ENCODE data around the gene TMEM233.
A peak's percentile ranks its signal among the peaks of the same experiment; 100 is the strongest.
"Not testable (repeated sequence)": the region's sequence is repeated elsewhere in the genome, so short reads cannot be mapped to it uniquely, and the experiment has no call there.

TMEM233 gene

DNA sequence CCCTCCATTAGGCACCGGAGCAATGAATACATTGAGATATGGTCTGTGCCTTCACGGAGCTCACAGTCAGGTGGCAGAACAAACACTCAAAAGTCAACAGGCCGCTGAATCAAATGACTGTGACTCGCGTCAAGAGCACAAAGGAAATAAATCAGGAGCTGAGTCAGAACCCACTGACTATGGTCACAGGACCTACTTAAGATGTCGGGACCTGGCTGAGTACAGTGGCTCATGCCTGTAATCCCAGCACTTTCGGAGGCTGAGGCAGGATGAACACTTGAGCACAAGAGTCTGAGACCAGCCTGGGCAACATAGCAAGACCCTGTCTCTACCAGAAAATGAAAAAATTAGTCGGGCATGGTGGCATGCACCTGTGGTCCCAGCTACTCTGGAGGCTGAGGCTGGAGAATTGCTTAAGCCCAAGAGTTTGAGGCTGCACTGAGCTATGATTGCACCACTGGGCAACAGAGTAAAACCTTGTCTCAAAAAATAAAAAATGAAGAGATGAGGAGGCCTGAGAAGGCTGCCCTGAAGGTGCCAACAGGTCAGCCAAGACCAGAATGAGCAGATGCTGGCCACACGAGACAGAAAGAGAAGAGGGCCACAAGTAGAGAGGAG lies 19.9 kb downstream of the TMEM233 start:
- DNase-seq: no peak

DNA sequence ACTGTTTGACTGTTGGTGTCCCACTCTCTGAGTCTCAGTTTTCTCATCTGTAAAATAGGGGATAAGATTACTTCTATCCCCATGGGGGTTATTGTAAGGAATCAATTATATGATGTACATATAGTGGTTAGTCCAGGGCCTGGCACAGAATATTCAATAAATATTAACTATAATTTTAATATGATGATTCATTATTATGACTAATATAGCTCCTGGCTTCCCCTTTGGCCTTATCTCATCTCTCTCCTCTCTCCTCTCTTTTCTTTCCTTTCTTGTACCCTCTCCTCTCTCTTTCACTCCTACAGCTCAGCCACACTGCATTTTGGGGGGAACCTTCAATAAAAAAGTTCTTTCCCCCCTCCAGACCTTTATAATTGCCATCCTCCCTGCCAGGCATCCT lies 21.1 kb downstream of the TMEM233 start:
- DNase-seq: no peak

DNA sequence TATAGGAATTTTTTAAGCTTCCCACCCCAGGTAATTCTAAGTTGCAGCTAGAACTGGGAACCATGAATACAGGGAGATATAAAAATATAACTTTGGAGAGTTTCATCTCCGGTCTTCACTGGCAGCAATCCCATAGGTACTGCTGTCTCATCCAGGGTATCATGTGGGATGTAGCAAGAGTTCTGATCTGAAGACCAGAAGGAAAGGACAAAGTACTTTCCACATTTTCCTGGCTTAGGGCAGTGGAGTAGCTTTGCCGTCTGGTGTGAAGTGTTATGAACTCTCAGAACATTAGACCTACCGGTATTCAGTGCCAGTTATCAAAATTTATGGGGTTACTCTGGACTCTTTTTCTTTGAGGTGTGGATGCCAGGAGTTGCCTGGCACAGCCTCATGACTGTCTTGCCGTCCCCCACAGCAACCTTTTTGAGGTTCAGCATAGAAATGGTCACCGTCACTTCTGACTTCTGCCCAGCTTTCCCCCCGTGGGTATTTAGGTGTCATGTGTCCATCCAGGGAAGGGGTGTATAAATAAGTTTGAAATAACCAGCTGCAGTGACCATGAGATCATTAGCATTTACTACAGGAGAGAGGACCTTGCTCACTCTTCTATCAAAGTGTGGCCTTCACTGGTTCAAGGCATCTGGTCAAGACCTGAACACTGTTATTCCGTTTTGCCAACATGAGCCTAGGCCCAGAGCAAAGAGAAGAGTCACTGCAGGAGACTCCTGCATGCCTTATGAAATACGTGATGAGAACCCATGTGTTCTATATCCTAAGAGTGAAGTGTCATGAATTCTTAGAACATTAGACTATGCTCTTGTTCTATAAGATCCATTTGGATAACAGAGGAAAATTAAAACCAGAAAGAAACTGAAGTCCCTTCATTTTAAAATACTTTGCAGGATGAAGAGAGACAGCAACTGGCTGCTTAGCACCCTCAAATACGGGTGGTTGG lies 22.2 kb downstream of the TMEM233 start:
- DNase-seq: no peak

DNA sequence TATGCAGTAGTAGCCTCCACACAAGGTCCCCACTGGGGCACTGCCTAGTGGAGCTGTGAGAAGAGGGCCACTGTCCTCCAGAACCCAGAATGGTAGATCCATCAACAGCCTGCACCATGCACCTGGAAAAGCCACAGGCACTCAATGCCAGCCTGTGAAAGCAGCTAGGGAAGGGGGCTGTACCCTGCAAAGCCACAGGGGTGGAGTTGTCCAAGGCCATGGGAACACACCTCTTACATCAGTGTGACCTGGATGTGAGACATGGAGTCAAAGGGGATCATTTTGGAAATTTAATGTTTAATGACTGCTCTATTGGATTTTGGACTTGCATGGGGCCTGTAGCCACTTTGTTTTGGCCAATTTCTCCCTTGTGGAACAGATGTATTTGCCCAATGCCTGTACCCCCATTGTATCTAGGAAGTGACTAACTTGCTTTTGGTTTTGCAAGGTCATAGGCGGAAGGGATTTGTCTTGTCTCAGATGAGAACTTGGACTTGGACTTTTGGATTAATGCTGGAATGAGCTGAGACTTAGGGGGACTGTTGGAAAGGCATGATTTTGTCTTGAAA lies 24.8 kb downstream of the TMEM233 start:
- DNase-seq: not testable (repeated sequence)

DNA sequence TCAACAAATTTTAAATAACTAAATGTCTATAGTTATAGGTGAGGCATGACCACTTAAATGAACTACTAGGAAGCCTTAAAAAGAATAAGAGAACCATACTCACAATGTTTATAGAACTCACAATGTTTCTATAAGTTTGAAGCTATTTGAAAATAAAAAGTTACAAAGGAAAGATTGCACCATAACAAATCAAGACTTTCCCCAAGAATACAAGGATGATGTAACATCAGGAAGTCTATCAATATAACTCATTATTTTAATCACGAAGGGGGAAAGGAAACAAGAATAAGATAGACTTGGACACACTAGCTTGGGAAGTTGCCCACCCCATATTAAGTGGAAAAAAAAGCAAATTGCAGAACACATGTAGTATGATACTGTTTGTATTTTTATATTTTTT lies 26.9 kb downstream of the TMEM233 start:
- no peak for DNase-seq

DNA sequence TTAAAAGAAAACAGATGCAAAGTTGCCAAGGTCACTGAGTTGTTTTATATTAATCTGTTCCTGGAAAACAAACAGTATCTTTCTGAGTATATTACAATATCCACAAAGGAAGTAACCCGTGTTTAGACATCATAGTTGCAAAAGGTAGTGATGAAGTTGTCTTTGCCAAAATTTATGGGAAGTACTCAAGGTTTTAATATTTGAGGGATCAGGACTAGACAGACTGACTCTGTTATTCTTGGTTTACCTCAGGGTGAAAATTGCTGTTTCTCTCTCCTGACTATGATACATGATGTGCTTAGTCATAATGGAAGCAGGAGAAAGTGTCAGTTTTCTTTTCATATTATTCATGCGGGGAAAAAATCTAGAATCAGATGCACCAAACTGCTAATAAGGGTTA lies 28.3 kb downstream of the TMEM233 start:
- no peak for DNase-seq

DNA sequence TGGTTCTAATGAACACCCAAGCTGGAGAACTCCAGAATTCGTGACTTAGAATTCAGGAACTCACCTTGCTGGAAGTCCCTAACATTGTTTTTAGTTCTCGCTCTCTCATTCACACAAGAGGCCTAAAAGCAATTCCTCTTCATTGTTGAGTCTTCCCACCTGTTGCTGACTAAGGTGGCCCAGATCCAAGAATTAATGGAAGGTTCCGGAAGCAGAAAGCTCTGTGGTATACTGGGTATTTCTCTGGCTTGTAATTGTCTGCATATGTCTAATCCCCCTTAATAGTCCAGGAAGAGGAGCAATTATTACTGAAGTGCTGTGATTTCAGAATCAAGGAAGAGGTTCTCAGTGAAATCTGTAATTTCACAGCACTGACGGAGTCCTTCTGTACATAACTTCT lies 31.4 kb downstream of the TMEM233 start:
- peak; percentile 38 for DNase-seq

DNA sequence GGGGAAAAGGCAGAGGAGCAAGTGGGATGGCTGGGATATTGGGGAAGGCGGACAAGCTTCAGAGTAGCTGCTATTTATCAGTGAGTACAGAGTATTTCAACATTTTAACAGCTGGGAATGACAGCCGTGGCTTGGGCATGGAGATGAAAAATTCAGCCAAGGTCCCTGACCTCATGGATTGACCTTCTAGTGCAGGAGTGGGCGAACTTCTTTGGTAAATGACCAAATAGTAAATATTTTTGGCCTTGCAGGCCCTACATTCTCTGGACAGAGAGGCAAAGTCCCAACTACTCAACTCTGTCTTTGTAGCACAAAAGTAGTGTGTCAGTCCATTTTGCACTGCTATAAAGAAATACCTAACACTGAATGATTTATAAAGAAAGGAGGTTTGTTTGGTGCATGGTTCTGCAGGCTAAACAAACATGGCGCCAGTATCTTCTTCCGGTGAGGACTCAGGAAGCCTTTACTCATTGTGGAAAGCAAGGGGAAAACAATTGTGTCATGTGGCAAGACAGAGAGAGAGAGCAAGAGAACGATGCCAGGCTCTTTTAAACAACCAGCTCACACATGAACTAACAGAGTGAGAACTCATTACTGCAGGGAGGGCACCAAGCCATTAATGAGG lies 33.6 kb downstream of the TMEM233 start:
- DNase-seq: no peak

DNA sequence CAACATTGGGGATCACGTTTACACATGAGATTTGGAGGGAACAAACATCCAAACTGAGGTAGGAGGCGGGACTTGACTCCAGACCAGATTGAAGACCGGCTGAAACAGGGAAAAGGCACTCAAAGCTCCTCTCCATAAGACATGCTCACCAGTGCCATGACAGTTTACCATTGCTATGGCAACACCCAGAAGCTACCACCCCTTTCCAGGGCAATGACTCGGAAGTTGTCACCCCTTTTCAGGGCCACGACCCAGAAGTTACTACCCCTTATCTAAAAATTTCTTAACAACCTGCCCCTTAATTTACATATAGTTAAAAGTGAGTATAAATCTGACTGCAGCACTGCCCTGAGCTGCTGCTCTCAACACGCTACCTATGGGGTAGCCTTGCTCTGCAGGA lies 34.1 kb downstream of the TMEM233 start:
- DNase-seq: no peak

DNA sequence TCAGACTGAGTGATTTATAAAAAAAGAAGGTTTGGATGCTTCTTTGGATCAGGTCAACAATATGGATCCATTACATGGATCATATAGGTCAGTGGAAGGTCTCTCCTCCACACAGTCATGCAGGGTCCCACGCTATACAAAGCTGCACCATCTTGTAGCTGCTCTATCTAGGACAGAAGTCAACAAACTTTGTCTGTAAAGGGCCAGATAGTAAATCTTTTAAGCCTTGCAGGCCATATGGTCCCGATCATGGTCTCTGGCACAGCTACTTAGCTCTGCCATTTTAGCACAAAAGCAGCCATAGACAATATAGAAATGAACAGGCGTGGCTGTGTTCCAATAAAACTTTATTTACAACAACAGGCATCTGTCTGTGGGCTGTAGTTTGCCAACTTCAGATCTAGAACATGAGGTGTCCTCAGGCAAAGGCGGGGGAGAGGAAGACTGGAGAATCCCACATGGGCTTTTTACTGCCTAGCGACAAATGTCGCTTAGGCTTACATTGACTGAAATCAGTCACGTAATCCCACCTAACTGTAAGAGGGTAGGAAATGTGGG lies 36.7 kb downstream of the TMEM233 start:
- no peak for DNase-seq

DNA sequence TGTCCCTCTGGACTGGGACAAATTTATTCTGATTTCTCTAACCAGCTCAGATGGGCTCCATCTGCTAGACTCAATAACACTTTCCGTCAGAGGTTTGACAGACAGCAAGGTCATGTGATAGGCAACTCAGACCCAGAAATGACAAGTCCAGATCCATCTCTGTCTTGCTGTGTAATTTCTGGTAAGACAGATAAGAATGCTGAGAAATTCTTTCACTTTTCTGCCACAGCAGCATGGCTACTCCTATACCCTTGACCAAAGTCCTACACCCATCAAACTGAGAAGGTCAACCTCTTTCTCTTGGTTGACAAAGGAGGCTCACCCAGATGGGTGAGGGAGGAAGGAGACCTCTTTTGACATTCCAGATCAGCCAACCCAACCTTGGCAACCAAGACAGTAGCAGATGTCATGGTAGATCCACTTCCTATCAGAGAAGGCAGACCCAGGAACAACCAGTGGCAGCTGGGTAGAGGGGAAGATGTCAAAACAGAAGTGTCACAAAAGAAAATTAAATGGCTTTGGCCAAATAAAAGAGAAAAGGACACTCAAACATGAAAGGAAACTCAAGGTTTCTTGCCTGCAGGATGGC lies 37.5 kb downstream of the TMEM233 start:
- DNase-seq: no peak

DNA sequence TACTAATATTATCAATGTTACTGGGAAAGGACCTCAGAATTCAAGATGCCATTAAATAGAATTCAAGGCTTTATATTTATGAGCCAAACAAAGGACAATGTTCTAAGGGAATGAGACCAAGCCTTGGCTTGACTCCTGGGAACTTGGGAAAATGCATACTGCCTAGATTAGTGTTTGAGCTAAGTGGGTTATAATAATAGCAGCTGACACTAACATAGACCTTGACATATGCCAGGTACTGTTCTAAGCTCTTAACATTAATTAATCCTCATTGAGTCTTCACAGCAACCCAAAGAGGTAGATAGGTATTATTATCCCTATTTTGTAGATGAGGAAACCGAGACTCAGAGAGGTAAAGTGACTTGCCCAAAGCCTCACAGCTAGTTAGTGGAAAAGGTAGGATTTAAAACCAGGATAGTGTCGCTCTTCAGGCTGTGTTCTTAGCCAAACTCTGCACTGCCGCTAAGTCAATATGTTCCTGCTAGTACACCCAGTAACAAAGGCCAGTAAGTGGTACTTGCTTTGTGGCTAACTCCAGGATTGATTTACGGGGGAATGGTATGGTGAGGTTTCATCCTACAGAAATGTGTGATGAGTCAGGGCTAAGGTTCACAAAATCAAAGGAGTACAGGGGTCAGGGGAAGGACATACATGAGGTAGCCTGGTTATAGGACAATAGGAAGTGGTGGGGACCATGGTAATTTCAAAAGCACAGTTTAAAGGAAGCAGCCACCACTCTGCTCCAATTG lies 38.5 kb downstream of the TMEM233 start:
- DNase-seq: no peak

DNA sequence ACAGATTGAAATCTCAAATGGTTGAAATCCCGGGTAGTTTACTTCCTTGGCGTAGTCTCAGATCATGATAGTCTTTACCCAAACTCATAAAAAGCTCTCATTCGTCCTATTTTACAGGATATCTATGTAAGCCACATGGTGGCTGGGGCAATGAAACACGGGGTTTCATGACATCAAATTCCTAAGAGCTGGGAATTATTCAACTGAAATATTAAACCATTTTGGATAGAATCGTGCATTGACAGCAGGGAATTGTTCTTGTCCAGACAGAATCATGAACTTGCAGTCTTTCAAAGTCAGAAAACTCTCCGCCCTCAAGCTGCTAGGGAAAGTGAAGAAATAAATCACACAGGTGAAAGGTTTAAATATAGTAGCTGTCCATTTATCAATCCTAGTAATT lies 41.2 kb downstream of the TMEM233 start:
- no peak for DNase-seq

DNA sequence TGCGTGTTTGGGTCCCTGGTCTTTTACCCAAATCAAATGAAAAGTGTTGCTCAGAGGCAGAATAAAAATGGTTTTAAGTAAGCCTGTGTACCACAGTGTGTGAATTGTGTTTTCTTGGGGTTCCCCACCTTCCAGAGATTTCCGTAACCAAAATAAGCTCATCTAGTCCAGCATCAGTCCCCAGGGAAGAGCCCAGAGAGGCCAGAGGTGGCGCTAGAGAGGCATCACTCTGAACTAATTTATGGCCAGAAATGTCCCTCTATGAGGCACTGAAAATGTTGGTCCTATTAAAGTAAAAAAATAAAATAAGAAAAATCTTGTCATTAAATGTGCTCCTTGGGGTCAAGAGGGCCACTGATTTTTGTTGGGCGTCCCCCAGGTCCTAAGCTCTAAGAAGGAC lies 49.4 kb downstream of the TMEM233 start:
- DNase-seq: no peak

DNA sequence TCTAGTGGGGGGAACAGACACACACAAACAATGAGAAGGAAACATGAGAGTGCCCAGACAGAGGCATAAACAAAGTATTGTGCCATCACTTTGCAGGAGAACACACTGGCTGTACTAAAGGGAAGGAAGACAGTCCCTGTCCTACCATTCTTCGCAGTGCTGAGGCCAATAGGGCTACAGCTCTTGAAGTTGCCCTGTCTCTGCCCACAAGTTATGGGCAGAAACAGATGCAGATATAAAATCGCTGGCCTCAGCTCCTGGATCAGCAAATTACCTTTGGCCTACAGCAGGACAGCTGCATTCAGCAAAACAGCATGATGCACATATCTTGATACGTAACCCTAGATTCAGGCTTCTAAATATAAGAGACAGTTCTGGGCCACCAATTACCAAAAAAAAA lies 51.4 kb downstream of the TMEM233 start:
- no peak for DNase-seq

DNA sequence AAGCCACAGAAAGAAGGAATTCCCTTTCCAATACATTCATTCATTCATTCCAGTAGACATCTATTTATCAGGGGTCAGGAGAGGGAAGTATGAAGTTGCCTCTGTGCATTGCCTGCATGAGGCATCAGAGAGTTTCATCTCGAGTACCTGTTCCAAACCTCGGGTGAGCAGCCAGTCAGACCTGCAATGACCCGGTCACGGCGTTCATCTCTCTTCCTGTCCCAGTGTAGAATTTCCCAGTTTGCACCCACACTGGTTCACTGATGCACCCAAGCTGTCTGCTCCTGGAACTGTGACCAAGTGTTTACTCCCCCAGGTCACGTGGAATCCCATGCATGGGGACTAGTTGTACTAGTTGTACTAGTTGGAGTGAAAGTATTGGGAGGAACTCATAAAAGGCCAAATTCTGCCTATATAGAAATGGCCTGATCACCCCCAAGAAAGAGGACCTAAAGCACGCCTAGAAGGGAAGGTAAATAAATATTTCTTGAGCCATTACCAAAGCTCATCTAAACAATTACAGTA lies 52.0 kb downstream of the TMEM233 start:
- DNase-seq: no peak

DNA sequence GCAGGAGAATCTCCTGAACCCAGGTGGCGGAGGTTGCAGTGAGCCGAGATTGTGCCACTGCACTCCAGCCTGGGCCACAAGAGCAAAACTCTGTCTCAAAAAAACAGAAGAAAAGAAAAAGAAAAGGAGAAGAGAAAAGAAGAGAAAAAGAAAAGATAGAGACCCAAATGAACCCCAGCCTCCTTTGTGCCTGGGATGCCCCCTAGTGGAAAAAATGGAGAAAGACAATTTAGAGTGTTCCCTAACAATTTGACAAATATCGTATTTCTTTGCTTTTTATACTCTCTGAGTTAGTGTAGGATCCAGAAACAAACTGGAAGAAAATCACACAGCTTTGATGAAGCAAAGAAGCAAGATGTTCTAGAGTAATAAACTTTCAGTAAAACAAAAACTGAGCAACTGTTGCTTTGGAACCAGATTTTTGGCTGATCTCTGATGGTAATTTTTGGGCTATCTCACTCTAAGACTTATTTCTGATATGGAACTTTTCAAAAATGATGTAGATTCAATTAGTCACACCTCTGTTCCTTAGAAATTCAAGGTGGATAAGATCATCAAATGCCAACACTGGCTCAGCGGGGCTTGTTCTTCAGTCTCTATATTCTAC lies 55.7 kb downstream of the TMEM233 start:
- DNase-seq: no peak

DNA sequence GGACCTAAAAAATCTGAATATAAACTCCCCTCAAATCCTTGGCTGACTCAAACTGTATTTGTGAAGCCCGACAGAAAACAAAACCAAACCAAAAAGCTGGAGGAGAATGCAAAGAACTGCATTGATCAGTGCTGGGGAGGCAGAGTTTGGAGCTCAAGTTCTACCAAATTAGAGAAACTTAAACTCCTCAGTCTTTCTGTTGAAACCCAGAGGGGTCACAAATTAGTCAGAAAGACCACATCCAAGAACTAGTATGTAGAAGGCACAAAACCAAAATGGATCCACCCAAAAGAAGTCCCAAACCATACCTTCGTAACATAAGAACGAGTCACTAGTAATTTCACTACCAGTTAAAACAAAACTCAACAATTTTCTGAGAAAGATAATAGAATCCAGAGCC lies 59.1 kb downstream of the TMEM233 start:
- DNase-seq: no peak

DNA sequence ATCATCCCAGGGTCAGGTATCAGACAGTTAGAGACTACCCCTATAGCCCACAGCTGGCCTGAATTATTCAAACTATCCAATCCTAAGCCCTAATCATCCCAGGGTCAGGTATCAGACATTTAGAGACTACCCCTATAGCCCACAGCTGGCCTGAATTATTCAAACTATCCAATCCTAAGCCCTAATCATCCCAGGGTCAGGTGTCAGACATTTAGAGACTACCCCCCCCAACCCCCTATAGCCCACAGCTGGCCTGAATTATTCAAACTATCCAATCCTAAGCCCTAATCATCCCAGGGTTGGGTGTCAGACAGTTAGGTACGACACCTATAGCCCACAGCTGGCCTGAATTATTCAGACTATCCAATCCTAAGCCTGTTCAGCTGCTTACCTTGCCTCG lies 63.4 kb downstream of the TMEM233 start:
- DNase-seq: not testable (repeated sequence)

DNA sequence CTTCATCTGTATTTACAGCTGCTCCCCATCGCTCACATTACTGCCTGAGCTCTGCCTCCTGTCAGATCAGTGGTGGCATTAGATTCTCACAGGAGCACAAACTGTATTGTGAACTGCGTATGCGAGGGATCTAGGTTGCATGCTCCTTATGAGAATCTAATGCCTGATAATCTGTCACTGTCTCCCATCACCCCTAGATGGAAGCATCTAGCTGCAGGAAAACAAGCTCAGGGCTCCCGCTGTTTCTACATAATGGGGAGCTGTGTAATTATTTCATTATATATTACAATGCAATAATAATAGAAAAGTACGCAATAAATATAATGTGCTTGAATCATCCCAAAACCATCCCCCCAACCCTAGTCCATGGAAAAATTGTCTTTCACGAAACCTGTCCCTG lies 64.6 kb downstream of the TMEM233 start:
- not testable (repeated sequence) for DNase-seq

DNA sequence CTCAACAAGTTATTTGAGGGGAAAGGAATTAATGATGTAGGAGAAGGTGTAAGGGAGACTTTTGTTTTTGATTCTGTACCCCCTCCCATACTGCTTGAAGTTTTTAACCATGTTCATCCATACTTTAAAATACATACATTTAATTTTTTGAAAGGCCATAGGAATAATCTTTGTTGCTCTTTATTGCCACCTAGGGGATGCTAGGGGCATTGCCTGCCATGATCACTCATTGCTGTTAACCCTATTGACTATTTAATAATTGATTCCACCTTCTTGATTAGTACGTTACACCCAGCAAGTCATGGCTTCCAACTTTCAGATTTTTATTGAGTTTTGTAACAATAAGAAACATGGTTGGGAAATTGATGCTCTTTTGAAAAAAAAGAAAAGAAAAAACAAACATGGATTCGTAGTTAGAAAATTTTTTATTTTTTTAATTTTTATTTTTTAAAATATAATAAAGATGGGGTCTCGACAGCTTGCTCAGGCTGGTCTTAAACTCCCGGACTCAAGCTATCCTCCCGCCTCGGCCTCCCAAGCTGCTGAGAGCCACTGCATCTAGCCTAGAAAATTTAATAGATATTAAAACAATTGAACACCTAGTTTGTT lies 65.8 kb downstream of the TMEM233 start:
- DNase-seq: no peak

All from NCI-H1092 (cell line).